Activated CD4-positive, CD25-positive, alpha-beta regulatory T cell treated with anti-CD3 and anti-CD28 coated beads, Interleukin-2, amount 50 U/mL, for 16 hours (primary cell): ENCODE measurements around the gene AKAP6.

ENCODE experiments used
- DNase-seq: peaks from one replicate; pipeline ENCODE4 v3.0.0-alpha.2; 2020; ENCODE audit warnings: low read depth, low spot score

AKAP6 gene

DNA sequence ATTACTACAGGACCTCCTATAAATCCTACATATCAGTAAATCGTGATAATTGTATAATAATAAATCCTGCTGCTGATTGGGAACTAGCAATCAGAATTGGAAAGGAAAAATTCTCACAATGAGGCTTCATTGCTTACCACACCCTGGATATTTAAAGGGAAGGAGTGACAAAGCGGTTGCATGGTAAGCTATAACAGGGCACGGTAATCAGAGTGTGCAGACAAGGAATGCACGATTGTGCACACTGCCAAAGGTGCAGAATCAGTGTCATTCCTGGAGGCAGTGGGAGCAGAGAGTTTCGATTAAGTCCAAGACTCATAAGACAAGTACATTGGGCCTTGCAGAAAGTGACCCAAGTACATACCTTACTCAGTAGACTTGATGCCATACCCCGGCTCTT lies 332.1 kb downstream of the AKAP6 start:
- DNase-seq: no peak

DNA sequence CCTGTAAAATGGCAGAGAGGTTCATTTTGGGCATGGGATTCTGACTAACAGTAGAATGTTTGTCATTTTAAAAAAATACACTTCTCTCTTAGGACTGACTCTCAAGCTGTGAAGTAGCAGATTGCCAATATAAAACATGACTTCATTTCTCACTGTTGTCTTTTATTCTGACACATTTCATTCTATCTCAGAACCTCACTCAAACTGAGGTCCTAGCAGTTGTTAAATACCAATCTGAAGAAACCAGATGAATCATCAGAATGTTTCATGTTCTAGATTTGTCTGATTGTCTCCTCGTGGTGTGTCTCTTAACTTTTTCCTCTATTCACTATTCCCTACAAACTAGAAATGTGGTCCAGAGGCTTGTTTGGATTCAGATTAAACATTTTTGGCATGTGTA lies 333.1 kb downstream of the AKAP6 start:
- DNase-seq: no peak

DNA sequence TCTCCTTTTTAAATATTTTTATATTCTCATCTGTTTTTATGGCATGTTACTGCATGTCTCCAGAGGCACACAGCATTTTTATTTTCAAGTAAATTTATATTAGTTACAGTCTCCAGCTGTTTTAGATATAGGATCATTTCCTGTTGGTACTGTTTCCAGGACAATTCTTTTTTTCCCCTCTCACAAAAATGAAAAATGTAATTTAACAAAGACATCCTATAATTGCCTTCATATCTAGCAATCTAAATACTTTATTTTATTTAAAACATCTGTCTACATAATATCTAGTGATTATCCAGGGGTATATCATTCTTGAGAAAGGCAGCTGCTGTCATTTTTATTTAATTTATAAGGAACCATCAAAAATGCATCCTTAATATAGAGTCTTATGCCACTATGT lies 337.2 kb downstream of the AKAP6 start:
- DNase-seq: no peak

DNA sequence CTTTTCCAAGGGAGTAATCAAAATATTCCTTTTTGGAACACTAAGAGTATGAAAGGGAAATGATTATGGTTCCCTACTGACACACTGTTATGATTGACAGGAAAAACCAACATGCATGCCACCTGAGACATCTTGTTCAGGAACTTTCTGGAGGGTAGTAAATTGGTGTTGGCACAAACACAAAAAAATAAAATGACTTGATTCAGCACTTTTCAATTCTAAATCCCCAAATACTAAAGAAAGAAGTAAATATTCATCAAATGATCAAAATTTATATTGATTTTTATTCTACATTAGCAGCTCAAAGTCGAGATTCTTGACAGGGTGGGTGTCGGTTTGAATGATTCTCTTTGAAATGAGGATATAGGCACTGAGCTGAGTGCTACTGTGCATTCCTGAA lies 338.2 kb downstream of the AKAP6 start:
- DNase-seq: no peak

DNA sequence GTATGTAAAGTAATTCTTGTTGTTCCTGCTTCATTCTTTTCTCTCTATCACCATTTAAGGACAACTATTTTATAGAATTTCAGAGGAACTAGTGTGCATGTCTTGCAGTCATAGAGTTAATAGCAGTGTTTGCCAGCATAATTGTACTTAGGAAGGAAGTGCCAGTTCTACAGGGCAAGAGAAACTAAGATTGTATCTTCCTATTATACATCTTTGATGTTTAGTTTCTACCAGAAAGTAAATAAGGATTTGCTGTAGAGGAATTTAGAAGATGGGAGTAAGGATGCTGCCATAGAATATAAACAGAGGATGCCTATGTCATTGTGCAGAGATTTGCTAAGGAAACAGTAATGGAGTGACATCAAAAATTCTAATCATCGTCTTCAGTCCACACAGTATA lies 338.7 kb downstream of the AKAP6 start:
- no peak for DNase-seq

DNA sequence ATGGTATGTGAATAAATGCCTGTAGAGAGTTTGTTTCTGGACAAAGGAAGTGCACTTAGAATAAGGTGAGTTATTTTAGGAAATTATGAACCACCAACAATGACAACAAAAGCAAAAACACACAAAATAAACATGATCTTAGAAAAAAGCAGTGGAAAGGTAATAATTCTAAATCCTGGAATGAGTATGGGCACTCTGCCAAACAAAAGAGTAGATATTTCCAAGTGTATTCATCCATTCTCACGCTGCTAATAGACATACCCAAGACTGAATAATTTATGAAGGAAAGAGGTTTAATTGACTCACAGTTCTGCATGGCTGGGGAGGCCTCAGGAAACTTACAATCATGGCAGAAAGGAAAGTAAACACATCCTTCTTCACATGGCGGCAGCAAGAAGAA lies 340.3 kb downstream of the AKAP6 start:
- no peak for DNase-seq

DNA sequence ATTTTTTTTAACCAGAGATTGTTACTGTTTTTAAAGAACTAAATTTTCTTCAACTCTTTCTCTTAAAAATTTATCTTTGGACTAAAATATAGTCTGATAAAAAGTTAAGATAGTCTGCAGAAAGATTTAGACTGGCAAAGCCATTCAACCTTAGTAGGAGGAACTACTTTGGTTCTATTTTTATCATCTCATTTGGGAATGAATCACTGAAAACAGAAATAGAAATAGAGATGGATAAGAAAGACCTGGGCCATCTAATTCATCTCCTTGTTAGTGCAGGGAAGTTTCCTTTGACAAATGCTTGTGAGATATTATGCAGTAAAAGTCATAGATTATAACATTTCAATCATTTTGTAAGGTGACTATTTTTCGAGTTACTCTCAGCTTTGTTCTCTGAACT lies 346.3 kb downstream of the AKAP6 start:
- no peak for DNase-seq

DNA sequence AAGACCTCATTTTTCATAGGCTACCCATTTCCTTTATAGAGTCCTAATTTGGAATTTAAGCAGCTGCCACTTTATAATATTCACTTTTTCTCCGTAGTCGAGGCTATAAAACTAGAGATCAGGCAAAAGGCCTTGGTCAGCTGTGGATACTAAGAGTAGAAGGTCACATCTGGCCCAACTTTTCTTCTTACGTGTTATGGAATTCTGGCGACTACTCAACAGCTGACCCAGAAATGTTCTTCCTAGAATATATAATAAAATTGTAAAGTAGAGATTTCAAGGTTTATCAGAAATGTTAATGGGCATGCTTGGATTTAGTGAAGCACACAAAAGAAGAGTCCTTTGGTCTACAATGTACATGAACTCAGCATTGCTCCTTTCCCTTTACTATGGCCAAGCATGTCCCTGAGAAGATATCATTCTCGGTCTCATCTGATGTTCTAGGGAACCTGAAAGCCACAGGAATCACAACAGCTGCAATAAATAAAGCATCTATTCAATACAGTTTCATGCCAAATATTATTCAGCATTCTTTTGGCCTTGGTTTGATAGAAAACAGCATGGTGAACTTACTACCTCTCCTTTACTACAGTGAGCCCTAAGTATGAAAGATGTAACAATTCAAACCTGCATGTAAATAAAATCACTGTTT lies 348.2 kb downstream of the AKAP6 start:
- DNase-seq: no peak

DNA sequence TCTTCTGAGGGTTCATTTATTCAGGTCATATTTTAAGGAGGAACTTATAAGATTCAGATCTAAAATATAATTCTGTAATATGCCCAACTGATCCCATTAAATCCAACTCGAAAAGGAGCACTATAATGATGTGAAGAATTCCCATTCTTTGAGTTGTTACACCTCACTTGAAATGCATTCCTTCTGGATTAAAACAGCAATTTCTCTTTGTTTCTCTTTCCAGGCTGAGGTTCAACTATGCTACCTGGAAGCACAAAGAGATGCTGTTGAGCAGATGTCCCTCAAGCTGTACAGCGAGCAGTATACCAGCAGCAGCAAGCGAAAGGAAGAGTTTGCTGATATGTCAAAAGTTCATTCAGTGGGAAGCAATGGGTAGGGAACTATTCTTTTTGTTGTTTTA lies 349.0 kb downstream of the AKAP6 start:
- no peak for DNase-seq

DNA sequence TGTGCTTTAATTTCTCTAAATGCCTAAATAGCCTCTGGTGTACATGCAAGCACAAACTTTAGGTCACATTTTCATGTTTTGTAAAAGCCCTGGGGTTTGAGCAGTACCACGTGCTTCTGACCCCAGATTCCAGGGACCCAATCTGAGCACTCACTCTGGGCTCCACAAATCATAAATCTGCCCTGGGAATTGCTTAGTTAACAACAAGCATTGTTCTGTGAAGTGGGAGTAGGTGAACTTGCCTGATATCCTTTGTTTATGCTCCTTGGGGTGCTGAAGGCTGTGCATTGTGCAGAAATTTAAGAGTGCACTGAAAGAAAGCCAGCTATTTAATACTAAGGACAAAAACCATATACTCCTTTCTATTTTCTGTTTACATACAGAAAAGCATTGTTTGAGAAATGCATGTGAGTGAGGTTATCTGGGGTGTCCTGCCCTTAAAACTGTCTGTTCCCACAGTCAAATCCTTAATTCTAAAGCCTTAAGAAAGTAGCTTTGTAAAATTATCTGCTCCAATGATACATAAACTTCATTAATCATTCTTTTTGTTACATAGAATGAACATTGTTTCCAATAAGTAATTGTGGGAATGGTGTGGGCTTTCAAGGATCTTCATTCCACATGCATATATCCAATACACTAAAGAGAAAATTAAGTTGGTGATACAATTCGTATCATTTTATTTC lies 351.0 kb downstream of the AKAP6 start:
- no peak for DNase-seq

DNA sequence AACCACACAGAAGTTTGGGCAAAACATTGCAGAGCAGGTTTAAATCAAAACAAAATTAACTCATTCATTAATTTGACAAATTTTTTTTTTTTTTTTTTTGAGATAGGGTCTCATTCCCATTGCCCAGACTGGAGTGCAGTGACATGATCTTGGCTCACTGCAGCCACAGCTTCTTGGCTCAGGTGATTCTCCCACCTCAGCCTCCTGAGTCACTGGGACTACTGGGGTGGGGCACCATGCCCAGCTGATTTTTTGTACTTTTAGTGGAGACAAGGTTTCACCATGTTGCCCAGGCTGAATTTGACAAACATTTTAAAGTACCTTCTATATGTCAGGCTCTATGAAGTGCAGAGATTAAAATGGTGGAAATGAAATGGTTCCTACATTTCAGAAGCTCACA lies 352.5 kb downstream of the AKAP6 start:
- DNase-seq: no peak

DNA sequence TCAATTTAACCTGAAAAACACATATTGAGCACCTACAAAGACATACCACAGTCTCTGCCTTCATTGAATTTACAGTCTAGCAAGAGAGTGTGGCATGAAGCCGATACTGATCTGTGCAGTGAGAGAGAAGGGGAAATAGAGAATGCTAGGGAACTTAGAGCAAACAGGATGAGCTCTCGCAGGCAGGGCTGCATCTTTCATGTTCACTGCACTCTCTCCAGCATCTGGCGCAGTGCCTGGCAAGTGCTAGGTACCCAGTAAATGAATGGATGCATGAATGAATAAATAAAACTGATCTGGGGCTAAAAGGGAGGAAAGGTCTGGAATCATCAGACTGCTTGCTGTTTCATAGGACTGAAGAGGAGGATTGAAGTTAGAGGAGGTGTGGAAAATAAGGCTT lies 353.1 kb downstream of the AKAP6 start:
- DNase-seq: no peak

DNA sequence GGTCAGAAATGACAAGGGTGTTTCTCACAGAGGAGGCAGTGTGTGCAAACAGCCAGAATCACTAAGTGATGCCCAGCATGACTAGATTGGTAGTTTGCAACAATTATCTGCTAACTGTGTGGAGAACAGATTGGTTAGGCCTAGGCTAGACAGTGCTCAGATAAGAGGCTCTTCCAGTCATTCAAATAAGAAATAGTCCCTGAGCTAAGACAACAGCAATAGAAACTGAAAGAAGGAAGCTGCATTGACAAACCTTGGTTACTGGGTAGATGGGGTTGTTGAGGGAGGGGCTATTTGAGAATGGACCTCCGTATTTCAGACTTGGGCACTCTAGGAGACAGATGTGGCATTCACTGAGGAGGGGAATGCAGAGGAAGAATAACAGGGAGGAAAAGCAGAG lies 354.6 kb downstream of the AKAP6 start:
- DNase-seq: no peak

DNA sequence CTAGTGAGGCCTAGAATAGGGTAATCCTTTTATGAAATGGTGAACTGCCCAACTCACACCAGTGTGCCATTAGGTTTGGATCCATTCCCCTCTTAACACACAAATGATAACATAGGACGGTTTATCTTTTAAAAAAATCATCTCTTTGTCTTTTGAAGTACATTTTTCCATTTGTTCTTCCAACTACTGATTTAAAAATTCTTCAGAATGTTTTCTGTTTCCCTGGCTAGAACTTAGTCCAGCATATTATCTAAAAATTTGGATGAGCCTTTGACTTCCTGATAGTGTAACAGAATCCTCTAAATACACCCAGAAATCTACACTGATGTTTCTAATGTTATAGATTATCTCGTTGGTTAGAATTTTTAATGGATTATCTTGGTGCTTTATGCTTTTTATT lies 359.8 kb downstream of the AKAP6 start:
- no peak for DNase-seq

DNA sequence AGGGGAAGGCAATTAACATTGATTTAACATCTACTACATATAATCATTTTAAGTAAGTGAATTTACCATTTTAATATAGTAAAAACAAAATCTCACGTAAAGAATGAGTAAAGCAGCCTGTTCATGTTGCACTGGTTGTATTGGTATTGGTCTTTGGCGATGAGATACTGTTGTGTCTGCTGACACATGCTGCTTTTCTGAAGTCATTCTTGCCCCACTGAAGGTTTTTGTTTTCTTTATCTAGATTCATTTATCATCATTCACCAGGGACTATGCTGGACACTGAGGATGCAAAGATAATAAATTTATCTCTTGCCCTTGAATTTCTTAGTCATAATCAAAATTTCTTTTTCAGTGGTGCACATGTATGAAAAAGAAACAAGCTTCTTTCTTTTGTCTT lies 363.3 kb downstream of the AKAP6 start:
- DNase-seq: no peak

DNA sequence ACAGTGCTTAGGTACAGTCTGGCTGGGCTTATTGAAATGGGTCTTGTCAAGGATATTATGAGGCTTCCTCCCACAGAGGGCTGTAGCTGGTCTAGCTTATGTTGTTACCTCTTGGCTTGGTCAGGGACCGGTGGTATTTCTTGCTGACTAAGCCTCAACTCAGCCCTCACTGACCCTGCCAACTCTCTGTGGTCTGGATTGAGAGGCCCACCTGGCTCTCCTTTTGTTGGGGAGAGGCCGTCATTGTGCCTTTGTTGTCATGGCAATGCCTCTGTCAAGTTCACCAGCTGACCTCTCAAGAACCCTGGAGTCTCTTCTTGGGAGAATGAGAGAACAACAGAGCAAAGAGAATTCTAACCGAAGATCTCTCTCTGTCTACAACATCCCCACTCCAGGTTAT lies 364.0 kb downstream of the AKAP6 start:
- DNase-seq: no peak

DNA sequence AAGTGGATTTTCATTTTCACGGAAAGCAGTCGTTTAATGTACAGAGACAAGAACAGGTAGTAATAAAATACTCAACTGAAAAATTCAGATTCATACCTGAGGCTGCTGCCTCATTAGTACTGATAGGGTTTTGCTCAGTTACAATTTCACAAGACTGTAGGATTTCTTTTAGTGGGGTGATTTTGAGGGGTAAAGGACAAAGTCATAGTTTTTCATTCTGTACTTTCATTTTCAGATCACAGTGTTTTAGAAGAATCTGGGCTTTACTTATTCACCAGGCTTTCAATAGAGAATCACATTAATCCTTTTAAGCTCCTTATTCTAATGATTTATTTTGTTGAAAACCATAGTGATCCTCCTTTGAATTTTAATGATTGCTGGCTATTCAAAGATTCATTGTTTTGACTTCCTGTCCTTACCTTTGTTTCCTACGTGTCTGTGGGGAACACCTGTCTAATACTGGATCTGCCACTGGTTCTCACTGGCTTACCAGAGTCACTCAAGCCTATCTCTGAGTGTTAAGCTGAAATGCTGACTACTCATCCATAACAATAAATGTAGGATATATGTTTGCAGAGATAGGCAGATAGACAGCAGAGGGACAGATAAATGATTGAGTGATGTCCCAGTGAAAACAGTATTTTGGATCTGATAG lies 365.8 kb downstream of the AKAP6 start:
- no peak for DNase-seq

DNA sequence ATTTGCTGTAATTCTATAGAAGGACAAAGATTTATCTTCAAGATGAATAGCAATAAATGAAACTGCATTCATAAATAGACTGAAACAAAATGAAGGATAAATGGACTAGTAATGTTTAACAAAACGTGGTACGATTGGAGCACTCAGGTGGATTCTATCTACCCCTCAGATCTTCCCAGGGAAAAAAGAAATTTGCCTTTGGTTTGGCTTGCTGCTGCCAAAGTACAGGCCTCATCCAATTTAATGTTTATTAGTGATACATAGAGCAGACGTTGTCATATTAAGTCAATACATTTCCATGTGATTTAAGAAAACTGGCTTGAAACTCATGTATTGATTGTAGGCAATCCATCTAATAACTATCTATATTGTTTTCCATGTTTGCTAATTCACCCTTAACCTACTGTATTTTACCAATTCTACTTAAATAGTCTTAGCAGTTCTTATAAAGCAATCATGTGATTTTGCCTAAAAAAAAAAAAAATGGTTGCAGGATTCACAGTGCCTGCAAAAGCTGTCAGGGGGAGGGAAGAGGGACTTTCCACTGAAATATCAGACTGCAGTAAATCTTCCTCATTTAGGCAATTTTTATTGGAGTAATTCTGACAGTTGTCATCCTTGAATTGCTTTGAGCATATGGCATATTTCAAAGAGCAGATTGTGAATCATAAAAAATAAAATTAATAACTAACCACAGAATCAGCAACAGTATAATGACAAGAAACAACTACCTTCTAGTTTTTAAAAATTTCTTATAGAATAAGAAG lies 367.4 kb downstream of the AKAP6 start:
- DNase-seq: no peak

DNA sequence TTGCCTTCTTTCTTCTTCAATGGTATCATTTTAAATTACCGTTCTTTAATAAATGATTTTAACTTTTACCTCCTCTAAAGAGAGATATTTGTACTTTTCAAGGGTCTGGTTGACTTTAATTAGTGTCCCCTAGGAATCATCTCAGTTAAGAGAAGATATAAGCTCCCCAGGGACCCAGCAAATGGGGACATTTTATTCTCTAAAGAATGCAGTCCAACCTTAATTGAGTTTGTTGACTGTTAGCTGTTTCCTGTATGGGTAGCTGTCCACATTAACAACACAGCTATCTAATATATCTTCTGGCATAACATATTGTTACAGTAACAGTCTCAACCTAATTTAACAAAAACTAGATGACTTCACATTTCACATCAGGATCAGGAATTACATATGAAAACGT lies 368.0 kb downstream of the AKAP6 start:
- DNase-seq: no peak

DNA sequence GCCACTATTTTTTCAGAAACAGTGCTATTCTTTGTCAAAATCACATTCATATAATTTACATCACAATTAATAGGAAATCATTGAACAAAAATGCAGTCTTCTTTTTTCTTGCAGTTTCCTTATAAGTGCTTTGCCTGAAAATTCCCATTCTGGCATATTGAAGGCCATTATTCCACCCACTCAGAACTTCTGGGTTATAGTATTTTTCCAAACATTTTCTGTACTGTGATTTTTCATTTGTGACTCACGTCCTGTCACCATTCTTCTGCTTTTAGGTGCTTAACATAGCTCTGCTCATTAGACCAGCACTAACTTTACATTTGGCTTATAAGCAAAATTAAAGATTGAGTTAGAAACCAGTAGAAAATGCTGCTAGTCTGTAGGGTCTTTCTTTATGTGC lies 368.6 kb downstream of the AKAP6 start:
- no peak for DNase-seq

DNA sequence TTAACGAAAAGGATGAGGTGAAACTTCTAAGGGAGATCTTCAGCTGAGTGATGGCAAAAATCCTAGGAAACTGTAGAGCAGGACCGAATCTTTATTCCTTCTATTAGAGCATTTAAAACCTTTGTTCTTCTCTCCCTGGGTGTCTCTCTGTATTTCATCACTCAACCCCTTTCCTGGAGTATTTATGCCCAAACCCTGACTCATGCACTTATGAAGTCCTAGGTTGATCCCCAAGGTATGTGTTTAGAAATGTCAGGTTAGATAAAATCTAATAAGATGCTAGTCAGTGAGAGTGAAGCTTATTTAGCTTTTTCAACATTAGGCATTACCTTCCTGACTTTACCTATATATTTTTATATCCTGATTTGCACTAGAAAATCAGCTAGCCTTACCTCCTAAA lies 369.7 kb downstream of the AKAP6 start:
- DNase-seq: no peak

DNA sequence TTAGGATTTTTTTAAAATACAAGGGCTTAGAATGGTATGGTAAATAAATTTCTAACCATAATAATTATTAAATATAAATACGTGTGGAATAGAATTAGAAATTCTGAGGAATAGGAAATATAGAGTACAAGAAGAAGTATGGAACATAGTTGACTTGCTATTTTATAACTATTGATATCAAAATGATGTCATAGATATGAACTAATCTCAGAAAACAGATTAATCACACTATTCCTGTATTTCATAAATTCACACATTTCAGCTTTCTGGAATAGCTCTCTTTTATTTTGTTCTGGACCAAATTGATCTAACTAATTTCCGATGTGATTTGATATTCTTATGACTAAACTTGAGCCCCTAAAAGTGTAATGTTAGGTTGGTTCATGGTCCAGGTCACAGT lies 372.4 kb downstream of the AKAP6 start:
- no peak for DNase-seq

DNA sequence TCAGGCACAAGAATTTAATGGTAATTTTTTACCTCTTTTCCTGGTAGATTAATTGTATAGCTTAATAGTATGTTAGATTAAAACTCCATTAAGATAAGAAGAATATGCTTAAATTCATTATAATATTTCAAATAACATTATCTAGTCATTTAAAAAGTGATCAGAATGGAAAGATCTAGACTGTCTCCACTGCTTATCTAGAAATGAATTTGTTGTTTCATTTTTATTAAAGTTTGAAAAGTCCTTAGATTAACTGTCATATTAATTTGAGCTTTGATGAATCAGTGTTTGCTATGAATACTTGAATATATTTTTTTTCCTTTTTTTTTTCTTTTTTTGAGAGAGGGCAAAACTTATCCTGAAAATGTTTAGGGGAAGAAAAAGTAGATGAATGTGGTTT lies 373.0 kb downstream of the AKAP6 start:
- no peak for DNase-seq
